GM12892 (cell line): Measurements from ENCODE around the gene PREX1.

Source experiments
- POLR2A ChIP-seq: IDR thresholded peaks from 2 replicates; pipeline ENCODE4 v1.6.1; 2011; ENCODE audit warnings: low read depth, low read length, control low read depth
- POLR2AphosphoS5 ChIP-seq: IDR thresholded peaks from 2 replicates; pipeline ENCODE4 v1.6.1; 2011; ENCODE audit warnings: low read depth, low read length, control low read depth
- TAF1 ChIP-seq: IDR thresholded peaks from 2 replicates; pipeline ENCODE4 v1.6.1; 2011; ENCODE audit warnings: low read depth, mild to moderate bottlenecking, control low read depth, low read length, borderline replicate concordance

GRCh38 chr20:48820649-48820973 is 7.2 kb downstream of the PREX1 start:
- no peak for TF ChIP-seq POLR2A
- no peak for TF ChIP-seq POLR2AphosphoS5
- no peak for TF ChIP-seq TAF1
